Medulla oblongata (tissue), 1 donor: ENCODE measurements around the gene MYO1D.
A peak's percentile ranks its signal among the peaks of the same experiment; 100 is the strongest.

Experiments
- DNase-seq: peaks from one replicate; pipeline ENCODE4 v3.0.0-alpha.2; 2015; ENCODE audit errors: extremely low spot score

MYO1D gene

GRCh38 chr17:32508926-32509325 lies 368.0 kb downstream of the MYO1D start:
- DNase-seq: no peak

- DNase-seq: no peak
These were observed 372.5 kb downstream of the MYO1D start for GRCh38 chr17:32504166-32504990.

GRCh38 chr17:32503251-32504165 lies 373.4 kb downstream of the MYO1D start:
- DNase-seq: peak; percentile 77

DNA sequence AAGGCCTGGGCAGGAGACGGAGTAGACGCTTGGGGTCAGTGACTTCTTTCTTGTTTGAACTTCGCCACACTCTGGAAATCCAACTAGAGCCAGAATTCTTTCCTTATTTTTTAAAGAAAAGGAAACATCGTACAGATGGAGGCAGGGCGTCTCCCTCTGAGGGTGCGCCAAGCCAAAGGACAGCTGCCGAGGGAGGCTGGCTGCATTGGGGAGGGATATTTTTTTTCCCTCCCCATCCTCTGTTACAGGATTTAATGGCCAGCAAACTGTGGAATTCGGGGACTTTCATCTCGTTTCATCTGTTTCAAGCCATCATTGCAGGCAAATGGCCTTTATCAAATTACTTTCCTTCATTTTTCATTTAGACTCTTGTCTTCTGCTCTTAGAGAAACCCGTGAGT lies 374.2 kb downstream of the MYO1D start:
- no peak for DNase-seq

DNA sequence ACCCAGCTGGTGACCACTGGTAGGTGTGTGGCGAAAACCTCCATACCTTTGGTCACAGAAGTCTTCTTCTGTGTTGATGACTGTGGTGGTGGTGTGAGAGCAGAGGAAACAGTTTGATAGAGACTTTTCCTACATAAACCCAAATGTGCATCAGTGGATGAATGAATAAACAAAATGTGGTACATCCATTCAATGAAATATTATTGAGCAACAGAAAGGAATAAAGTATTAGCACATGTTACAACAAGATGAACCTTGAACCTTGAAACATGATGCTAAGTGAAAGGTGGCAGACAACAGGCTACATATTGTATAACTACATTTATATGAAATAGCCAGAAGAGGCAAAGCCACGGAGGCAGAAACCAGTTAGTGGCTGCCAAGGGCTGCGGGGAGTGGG lies 374.9 kb downstream of the MYO1D start:
- no peak for DNase-seq

GRCh38 chr17:32498391-32498790 lies 378.5 kb downstream of the MYO1D start:
- no peak for DNase-seq

- no peak for DNase-seq
These were observed 379.3 kb downstream of the MYO1D start for GRCh38 chr17:32497431-32498205.

- DNase-seq: no peak
These were observed 380.4 kb downstream of the MYO1D start for GRCh38 chr17:32496395-32497073.

GRCh38 chr17:32495359-32496231 lies 381.3 kb downstream of the MYO1D start:
- DNase-seq: no peak

DNA sequence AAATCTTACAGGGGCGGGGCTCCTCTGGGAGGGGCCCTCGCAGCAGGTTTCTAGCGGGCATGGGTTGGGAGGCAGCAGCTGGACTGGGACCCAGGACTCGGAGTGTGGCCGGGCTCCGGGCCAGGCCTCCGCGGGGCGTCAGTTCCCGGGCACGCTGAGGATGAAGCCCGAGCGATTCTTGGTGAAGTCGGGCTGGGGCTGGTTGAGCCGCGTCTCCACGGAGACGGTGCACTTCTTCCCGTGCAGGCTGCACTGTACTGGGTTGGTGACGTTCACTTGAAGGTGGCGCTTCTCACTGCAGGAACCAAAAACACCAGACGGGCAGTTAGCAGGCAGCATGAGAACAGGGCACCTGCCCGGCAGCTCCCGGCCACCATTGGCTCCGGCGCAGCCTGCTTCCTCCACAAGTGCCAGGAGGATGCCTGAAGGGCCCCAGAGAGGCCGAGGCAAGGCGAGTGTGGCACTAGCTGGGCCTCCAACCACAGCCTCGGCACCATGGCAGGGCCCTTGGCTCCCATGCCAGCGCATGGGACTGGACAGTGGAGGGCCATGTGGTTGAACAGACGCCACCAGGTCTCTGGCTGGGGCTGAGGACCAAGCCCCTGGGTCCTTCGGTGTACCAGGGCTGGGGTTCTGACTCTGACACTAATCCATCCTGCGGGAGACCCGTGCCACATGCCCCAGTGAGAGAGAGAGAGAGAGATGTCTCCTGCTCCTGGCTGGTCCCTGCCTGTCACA lies 382.1 kb downstream of the MYO1D start:
- DNase-seq: no peak

GRCh38 chr17:32493976-32494513 lies 382.9 kb downstream of the MYO1D start:
- no peak for DNase-seq

- no peak for DNase-seq
These were observed 383.4 kb downstream of the MYO1D start for GRCh38 chr17:32493571-32493970.

DNA sequence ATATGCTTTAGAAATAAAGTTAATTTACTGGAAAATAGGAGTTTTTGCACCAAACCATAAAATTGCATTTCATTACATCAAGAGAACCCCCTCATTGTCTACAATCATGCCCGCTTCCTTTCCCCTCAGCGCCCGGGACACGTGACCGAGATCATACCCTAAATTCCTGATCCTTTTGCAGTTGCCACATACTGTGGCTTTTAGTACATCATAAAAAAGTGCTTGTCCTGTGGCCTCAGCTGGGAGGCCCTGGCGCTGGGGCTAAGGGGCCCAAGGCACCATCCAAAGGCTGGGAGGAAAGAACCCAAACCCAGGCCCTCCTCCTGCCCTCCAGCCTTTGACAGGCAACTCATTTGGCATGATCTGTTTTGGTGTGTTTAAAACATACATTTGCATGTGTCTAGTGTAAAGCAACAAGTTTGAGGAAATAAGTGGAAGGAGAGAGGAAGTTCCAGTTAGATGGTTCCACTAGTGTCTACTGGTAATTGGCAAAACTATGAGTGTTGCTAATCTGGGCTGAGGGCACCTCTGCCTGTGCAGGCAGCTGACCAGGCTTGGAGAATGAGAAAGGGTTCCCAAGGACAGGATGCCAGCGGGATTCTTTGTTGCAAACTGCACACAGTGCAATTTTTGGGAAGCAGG lies 384.2 kb downstream of the MYO1D start:
- DNase-seq: no peak

DNA sequence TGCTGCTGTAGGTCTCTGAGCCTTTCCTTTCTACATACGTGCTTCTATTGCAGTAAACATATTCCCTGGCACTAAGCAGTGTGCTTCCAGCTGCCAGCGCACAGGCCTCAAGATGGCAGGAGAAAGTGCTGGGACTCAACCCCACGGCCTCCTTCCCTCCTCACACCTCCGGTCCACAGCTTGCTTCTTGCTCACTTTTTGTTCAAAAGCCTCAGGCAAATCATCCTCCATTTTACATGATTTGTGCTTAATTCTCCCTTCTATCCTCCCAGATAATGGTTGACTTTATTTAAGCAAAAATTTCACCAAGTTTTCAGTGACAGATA lies 384.7 kb downstream of the MYO1D start:
- no peak for DNase-seq

DNA sequence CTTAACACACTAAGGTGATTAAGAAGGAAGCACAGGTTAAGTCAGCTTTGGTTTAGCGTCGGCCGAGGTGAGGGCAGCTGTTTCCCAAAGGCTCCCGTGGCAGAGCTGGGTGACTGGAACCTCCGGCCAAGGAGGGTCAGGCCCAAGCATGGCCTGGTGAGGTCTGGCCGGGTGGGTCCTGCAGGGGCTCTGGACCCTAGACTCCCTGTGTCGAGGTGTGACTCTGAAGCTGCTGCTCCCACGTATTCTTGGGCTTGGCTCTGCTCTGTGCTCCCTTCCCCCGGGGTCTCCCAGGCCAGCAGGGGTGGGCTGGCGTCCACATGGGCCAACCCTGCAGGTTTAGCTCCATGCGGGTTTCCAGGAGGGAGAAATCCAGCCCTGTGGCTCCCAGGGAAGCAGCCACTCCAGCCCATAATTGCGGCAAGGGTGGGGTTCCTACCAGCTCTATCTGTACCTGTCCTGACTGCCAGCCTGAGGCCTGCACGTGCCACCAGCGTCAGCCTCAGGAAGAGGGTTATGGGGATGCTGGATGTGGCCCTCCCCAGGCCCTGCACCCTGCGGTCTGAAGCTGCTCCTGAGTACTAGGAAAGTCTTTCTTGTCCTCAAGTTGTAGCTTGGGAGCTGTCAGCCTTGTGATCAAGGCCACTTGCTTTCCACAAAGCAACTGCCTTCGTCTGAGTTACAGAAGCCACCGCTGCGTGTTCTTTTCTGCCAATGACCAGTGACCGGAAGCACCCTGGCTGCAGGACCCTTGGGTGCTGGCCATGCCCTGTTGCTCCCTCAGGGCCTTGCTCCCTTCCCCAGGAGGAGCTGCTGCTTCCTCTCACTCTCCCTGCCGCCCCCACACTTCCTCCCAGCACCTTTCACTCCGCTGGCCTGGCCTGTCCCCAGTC lies 385.3 kb downstream of the MYO1D start:
- DNase-seq: no peak

DNA sequence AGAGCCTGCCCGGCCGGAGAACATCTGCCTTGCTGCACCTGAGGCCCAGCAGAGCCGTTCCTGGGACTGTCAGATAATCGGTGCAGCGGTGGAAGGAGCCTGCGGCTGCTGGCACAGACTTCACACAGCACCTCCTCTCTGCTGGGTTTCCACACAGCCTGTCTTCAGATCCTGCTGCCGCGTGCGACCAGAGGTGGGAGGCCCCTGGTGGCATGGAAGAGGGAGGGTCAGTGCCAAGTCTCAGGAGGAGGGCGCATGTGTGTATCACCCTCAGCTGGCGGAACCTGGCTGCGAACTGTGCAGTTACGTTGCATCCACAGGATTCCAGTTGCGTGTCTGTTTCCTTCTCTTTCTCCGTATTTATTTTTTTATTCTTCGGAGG lies 386.8 kb downstream of the MYO1D start:
- DNase-seq: no peak

GRCh38 chr17:32489320-32490100 lies 387.4 kb downstream of the MYO1D start:
- no peak for DNase-seq
